ENCODE data around the gene PCNA. TPM values are rescaled to one million over a fixed set of nuclear protein-coding genes. Genes with fewer than 3 reads are reported as not detected.
"Not testable (repeated sequence)": the region's sequence is repeated elsewhere in the genome, so short reads cannot be mapped to it uniquely, and the experiment has no call there.

PCNA gene
- polyA plus RNA-seq, 2 of the 4 experiments (the other 2 are of a cell fraction): 445 to 450 TPM

DNA sequence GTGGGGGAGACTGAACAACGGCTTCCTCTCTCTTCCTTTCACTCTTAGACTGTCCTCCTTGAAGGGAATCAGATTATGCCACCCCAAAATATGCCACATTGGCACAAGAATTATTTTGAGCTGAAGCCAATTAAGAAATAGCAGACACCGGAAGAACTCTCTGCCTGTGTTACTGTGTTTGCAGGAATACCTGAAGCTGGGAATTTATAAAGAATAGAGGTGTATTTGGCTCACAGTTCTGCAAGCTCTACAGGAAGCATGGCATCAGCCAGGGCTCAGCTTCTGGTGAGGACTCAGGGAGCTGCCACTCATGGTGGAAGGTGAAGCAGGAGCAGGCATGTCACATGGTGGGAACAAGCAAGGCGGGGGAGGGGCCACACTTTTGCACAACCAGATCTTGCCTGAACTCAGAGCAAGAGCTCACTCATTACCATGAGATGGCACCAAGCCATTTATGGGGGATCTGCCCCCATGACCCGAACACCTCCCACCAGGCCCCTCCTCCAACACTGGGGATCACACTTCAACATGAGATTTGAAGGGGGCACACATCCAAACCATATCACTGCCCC lies 46.0 kb downstream of the PCNA start (continued):
- TF ChIP-seq FOSB (CRISPR knock-in tag; IDR thresholded peaks at IDR 0.05) (0 out of 2 replicates have a peak, but pooled peaks have one; percentile 58), CHD4 (IDR thresholded peaks at IDR 0.05; ENCODE audit: borderline replicate concordance) (no peak), NPAS2 (CRISPR knock-in tag; IDR thresholded peaks at IDR 0.05; ENCODE audit: borderline replicate concordance) (0 out of 2 replicates have a peak, but pooled peaks have one; percentile 12), EHMT2 (IDR thresholded peaks at IDR 0.05; ENCODE audit: low read depth) (no peak), TP53 (CRISPR knock-in tag; IDR thresholded peaks at IDR 0.05) (no peak), RFX5 (IDR thresholded peaks at IDR 0.05) (no peak), NFE2L2 (conservative IDR thresholded peaks at IDR 0.05; ENCODE audit: low read length) (no peak)

DNA sequence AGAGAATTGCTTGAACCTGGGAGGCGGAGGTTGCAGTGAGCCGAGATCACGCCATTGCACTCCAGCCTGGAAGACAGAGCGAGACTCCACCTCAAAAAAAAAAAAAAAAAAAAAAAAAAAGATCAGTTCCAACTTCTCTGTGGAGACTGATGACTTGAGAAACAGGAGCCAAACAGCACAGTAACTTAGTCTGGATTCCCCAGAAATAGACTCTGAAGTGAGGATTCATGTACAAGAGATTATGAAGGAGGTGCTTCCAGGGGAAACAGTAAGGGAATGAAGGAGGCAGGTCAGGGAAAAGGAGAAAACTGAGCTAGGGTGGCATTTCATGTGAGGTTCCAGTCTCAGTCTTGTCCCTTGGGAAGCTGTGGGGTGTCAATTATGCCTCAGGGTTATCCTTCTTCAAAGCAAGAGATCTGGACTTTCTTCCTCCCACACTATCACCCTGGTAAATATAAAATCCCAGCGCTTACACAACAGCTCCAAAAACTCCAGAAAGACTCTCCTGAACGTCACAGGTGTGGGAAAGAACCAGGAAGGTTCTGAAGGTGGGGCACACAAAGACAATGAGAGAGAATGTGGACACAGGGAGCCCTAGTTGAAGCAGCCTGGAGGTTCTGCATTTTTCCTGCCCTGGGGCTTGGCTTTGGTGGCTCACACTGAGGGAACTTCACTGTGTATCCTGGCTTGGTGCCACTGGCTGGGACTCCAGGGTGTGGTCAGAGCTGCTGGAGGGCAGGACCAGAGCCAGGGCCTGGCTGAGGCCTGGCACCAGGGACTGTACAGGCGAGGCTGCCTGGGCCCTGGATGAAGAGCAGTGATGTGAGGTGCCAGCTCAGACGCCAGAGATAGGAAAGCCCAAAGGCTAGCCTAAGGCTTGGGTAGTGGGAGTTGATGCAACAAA lies 46.8 kb downstream of the PCNA start:
- H3K9me3 ChIP-seq: no peaks in the 10 kb centered on the region
- peak overlapping the region; percentile 64 for H3K4me2 ChIP-seq
- DNase-seq (ENCODE audit: low read depth in 1 of 2, low spot score in 1 of 2): peak; percentile 97
- POLR2A ChIA-PET: interaction anchor here (0.7 to 1.5 kb wide), 10 partner anchors 8 to 311 kb away, joined by 3 to 9 read pairs (median 4); partner anchors contain the start of gene CDS2
- H3K4me3 ChIP-seq: no peak overlapping the region
- peak overlapping the region; percentile 87 for H3K27ac ChIP-seq
- TF ChIP-seq NFE2L2 (conservative IDR thresholded peaks at IDR 0.05; ENCODE audit: low read length) (no peak), KDM5A (IDR thresholded peaks at IDR 0.05) (no peak), CBX8 (IDR thresholded peaks at IDR 0.05) (no peak), FOSL2 (IDR thresholded peaks at IDR 0.05) (no peak), FOSL2 (CRISPR knock-in tag; IDR thresholded peaks at IDR 0.05) (peak; percentile 36), FOXS1 (CRISPR knock-in tag; IDR thresholded peaks at IDR 0.05) (no peak; the same call in 1 of the 2 replicates), CHD2 (IDR thresholded peaks at IDR 0.05; ENCODE audit: low read length, partially characterized antibody) (no peak), ESRRA (IDR thresholded peaks at IDR 0.05; ENCODE audit: borderline replicate concordance, low read length) (no peak), FOSB (CRISPR knock-in tag; IDR thresholded peaks at IDR 0.05) (0 out of 2 replicates have a peak, but pooled peaks have one; percentile 31), MYC (IDR thresholded peaks at IDR 0.05; ENCODE audit: borderline replicate concordance, low read length) (peak; percentile 44), EHF (CRISPR knock-in tag; IDR thresholded peaks at IDR 0.05) (peak; percentile 83; the same call in 1 of the 2 replicates), EHMT2 (IDR thresholded peaks at IDR 0.05; ENCODE audit: low read depth) (no peak), NPAS2 (CRISPR knock-in tag; IDR thresholded peaks at IDR 0.05; ENCODE audit: borderline replicate concordance) (no peak; the same call in 1 of the 2 replicates), RFX5 (IDR thresholded peaks at IDR 0.05) (no peak), MAZ (IDR thresholded peaks at IDR 0.05; ENCODE audit: borderline replicate concordance, low read depth, low read length) (no peak), HEYL (CRISPR knock-in tag; IDR thresholded peaks at IDR 0.05) (peak; percentile 79), SREBF2 (IDR thresholded peaks at IDR 0.05) (no peak), HOXB13 (CRISPR knock-in tag; IDR thresholded peaks at IDR 0.05; ENCODE audit: low read depth) (peak; percentile 84; the same call in 1 of the 2 replicates), ZSCAN20 (CRISPR knock-in tag; IDR thresholded peaks at IDR 0.05) (peak; percentile 87), ZNF302 (CRISPR knock-in tag; IDR thresholded peaks at IDR 0.05) (peak; percentile 19; the same call in 1 of the 2 replicates), RAD21 (conservative IDR thresholded peaks at IDR 0.05 in 1 of 2, IDR thresholded peaks at IDR 0.05 in 1 of 2) (peak; percentile 14 to 41; a peak in 3 of 5 replicates), HOXB5 (CRISPR knock-in tag; IDR thresholded peaks at IDR 0.05) (peak; percentile 76; the same call in 1 of the 2 replicates), JUNB (IDR thresholded peaks at IDR 0.05) (peak; percentile 50; the same call in 1 of the 2 replicates), JUN (IDR thresholded peaks at IDR 0.05) (peak; percentile 66 to 93; a peak in 4 of 5 replicates), NR3C1 (IDR thresholded peaks at IDR 0.05) (no peak), ZC3H11A (IDR thresholded peaks at IDR 0.05) (no peak), POLR2A (IDR thresholded peaks at IDR 0.05; ENCODE audit: low read length) (peak; percentile 36), EP300 (IDR thresholded peaks at IDR 0.05) (peak; percentile 80 to 89; a peak in 3 of 5 replicates), CEBPB (IDR thresholded peaks at IDR 0.05) (peak; percentile 71 to 82)
- TF ChIP-seq, protein P1, sequence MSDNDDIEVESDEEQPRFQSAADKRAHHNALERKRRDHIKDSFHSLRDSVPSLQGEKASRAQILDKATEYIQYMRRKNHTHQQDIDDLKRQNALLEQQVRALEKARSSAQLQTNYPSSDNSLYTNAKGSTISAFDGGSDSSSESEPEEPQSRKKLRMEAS (IDR thresholded peaks at IDR 0.05): peak; percentile 84
- TF ChIP-seq, protein P2, sequence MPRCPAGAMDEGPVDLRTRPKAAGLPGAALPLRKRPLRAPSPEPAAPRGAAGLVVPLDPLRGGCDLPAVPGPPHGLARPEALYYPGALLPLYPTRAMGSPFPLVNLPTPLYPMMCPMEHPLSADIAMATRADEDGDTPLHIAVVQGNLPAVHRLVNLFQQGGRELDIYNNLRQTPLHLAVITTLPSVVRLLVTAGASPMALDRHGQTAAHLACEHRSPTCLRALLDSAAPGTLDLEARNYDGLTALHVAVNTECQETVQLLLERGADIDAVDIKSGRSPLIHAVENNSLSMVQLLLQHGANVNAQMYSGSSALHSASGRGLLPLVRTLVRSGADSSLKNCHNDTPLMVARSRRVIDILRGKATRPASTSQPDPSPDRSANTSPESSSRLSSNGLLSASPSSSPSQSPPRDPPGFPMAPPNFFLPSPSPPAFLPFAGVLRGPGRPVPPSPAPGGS (IDR thresholded peaks at IDR 0.05): 0 out of 3 replicates have a peak, but pooled peaks have one; percentile 39
- TF ChIP-seq, protein P3, sequence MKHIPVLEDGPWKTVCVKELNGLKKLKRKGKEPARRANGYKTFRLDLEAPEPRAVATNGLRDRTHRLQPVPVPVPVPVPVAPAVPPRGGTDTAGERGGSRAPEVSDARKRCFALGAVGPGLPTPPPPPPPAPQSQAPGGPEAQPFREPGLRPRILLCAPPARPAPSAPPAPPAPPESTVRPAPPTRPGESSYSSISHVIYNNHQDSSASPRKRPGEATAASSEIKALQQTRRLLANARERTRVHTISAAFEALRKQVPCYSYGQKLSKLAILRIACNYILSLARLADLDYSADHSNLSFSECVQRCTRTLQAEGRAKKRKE (CRISPR knock-in tag; IDR thresholded peaks at IDR 0.05; ENCODE audit: low read depth): peak; percentile 79
- 45% methylated on average over 8 of the region's 8 CpGs for WGBS (ENCODE audit: missing lambda C conversion rate)
- peak; percentile 96 for ATAC-seq
- CTCF ChIA-PET: interaction anchor here (0.6 to 4.0 kb wide), 7 partner anchors 10 to 305 kb away, joined by 3 to 21 read pairs (median 4); no protein-coding TSS in a partner anchor
- peak; percentile 98 for FAIRE-seq
- peaks cover 40% of the 10 kb centered on the region for H3K4me1 ChIP-seq

DNA sequence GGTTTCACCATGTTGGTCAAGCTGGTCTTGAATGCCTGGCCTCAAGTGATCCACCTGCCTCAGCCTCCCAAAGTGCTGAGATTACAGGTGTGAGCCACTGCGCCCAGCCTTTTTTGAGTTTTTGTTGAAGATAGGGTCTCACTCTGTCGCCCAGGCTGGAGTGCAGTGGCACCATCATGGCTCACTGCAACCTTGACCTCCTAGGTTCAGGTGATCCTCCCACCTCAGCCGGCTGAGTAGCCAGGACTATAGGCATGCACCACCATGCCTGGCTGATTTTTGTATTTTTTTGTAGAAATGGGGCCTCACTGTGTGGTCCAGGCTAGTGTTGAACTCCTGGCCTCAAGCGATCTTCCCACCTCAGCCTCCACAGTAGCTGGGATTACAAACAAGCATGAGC lies 47.8 kb downstream of the PCNA start:
- not testable (repeated sequence) for H3K4me3 ChIP-seq; DNase-seq (ENCODE audit: low read depth in 1 of 2, low spot score in 1 of 2); H3K9me3 ChIP-seq; ATAC-seq; H3K4me2 ChIP-seq; FAIRE-seq
- Histone ChIP-seq H3K27ac (peak overlapping the region; percentile 87), H3K4me1 (peaks cover 39% of the 10 kb centered on the region)
- CTCF ChIA-PET: interaction anchor here (1.0 to 4.0 kb wide), 4 partner anchors 14 to 29 kb away, joined by 4 to 21 read pairs (median 10); no protein-coding TSS in a partner anchor
- POLR2A ChIA-PET: interaction anchor here (1.5 kb wide), 1 partner anchor 55 kb away, joined by 9 read pairs; the partner anchor contains the start of gene CDS2
- WGBS (ENCODE audit: missing lambda C conversion rate): 96% methylated on average over 4 of the region's 4 CpGs

All from A549 (cell line).